GM04503 (cell line): Measurements from ENCODE around the gene CAMKK2.
A peak's percentile ranks its signal among the peaks of the same experiment; 100 is the strongest.
"Not testable (repeated sequence)": the region's sequence is repeated elsewhere in the genome, so short reads cannot be mapped to it uniquely, and the experiment has no call there.

ENCODE experiments used
- DNase-seq: peaks from one replicate; pipeline ENCODE4 v3.0.0-alpha.2; 2012; ENCODE audit warnings: low read depth

CAMKK2 gene

GRCh38 chr12:121223292-121224285 lies 72.9 kb downstream of the CAMKK2 start:
- DNase-seq = no peak

- no peak for DNase-seq
Observed at GRCh38 chr12:121222847-121223246, 73.7 kb downstream of the CAMKK2 start.

DNA sequence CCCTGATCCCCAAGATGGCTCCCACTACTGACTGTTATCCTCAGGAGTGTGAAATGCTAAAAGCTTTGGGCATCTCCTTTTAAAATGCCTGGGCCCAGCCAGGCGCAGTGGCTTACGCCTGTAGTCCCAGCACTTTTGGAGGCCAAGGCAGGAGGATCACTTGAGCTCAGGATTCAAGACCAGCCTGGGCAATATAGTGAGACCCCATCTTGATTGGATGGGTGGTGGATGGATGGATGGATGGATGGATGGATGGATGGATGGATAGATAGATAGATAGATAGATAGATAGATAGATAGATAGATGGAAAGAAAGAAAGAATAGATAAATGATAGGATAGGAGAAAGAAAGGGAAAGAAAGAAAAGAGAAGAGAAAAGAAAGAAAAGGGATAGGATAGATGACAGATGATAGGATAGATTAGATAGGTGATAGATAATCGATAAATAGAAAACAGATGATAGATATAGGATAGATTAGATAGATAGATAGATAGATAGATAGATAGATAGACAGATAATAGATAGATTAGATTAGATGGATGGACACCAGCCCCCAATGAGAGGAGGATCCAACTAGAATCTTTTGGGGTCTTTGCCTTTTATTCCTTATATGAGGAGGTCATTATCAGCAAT lies 77.0 kb downstream of the CAMKK2 start:
- no peak for DNase-seq

GRCh38 chr12:121218588-121219352 lies 77.7 kb downstream of the CAMKK2 start:
- no peak for DNase-seq

DNA sequence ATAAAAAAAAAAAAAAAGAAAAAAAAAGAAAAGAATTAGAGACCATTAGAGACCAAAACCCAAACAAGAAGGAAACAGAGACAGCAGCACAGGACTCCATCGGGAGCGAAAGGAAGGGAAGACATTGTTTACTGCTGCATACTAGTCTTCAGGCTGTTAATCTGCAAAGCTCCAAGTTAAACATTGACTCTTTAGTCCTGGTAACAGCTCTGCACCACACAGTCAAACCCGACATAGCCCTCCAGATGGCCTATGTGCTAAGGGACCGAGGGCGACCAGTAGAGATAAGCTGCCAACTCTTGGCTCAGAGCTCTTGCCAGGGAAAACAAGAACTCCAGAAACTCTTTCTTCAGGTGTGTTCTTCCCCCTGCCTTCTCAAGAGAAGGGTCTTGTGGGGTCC lies 78.7 kb downstream of the CAMKK2 start:
- no peak for DNase-seq

DNA sequence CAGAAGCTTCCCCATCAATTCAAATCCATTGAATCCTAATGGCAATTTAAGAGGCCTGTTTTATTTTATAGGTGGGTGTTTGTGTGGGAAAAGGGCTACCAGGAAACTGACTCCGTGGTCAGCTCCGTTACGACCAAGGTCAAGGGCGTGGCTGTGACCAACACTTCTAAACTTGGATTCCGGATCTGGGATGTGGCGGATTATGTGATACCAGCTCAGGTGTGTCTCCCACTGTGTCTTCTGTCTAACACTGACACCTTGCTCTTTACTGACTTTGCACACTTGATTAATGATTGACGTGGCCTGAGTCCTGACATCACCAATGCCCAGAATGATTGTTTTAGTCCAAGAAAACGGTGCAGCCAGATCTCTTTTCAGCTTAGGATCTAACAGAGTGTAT lies 79.4 kb downstream of the CAMKK2 start:
- no peak for DNase-seq

- DNase-seq = no peak
Observed at GRCh38 chr12:121216102-121216501, 80.4 kb downstream of the CAMKK2 start.

GRCh38 chr12:121214855-121215745 lies 81.4 kb downstream of the CAMKK2 start:
- DNase-seq = peak; percentile 93

DNA sequence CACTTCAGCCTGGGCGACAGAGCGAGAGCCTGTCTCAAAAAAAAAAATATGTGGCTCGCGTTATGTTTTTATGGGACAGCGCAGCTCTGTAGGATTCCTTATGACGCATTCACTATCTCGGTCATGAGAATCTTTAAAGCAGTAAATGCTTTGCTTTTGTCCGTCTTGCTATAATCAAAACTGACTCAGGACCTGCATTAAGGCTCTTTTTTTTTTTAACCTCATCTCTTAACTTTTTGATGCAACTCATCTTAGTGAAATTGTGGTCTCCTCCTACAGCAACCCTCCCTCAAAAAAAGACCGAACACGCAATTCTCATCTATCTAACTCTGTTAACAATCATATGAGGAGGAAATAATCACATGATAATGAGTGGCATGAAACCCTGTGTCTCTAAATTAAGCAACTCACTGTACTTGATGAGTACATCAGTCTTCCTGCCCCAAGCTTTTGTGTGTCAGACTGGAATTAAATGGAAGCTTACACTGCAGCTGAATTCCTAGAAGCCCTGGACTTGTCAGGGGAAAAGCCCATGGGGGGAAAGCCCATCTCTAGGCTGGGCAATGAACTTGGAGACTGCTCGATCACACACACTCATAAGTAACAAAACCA lies 82.2 kb downstream of the CAMKK2 start:
- DNase-seq = no peak

DNA sequence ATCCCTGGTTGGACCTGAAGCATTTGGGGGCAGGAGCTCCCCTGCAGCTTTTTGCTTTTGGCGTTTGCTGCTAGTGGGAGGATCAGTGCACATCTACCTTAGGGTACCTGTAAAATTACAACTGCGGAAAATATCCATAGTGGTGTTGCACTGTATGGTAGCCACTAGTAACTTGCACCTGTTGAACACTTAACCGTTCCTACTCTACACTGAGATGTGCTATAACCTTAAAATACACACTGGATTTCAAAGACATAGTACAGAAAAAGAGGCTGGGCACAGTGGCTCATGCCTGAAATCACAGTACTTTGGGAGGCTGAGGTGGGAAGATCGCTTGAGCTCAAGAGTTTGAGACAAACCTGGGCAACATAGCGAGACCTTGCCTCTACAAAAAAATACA lies 83.6 kb downstream of the CAMKK2 start:
- DNase-seq = no peak

DNA sequence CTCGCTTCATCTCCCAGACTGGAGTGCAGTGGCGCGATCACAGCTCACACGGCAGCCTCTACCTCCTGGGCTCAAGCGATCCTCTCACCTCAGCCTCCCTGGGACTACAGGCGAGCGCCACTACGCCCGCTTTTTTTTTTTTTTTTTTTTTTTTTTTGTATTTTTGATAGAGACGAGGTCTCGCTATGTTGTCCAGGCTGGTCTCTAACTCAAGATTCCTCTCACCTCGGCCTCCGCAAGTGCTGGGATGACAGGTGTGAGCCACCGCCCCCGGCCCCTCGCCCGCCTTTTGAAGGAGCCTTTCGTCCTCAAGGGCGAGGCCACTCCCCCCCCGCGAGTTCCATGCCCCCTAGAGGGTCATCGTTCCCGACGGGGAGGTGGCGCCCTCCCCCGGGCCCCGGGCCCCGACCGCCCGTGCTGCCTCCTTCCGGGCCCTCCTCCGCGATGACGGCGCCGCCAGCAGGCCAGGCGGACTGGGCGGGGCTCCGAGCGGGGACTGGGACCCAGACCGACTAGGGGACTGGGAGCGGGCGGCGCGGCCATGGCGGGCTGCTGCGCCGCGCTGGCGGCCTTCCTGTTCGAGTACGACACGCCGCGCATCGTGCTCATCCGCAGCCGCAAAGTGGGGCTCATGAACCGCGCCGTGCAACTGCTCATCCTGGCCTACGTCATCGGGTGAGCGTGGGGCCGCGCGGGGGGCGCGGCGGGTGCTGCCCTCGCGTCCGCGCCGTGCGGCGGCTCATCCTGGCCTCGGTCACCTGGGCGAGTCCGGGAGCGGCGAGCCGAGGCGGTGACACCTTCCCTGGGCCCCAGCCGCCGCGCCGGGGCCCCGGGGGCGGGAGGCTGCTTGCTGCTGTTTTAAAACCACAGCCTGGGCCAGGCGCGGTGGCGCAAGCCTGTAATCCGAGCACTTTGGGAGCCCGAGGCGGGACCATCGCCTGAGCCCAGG lies 86.6 kb downstream of the CAMKK2 start, which contains the start of gene P2RX4:
P2RX4 (plus strand) TSS at position 506 of the 949 bp plus-strand sequence; CDS start at position 542, 36 bp downstream.
- DNase-seq = peak; percentile 21

- DNase-seq = no peak
Observed at GRCh38 chr12:121209221-121209620, 87.3 kb downstream of the CAMKK2 start.

- DNase-seq = not testable (repeated sequence)
Observed at GRCh38 chr12:121208571-121208970, 87.9 kb downstream of the CAMKK2 start.

DNA sequence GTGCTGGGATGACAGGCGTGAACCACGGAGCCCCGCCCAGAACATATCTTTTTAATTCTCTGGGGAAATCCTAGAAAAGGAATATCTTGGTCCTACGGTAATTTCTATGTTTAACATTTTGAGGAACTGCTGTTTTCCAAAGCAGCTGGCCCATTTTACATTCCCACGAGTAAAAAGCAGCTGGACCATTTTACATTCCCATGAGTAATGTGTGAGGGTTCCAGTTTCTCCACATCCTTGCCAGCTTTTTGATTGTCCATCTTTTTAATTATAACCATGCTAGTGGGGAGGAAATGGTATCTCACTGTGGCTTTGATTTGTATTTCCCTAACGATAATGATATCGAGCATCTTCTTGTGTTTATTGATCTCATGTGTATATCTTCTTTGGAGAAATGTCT lies 91.0 kb downstream of the CAMKK2 start:
- no peak for DNase-seq

DNA sequence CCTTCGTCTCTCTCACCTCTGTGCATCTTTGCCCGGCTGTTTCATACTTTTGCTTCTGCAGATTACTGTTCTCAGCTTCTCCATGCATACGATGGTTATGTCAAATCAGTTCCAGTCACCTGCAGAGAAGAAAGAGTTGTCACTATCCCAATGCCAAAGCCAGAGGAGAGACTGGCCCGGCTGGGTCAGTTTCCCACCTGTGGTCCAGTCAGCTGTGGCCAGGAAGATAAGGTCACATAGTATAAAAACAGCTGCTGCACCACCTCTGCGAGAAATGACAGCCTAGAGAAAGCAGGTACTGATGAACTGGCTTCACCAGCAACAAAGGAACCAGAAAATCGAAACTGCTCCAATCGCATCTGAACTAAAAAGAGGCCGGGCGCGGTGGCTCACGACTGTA lies 93.0 kb downstream of the CAMKK2 start:
- no peak for DNase-seq

- no peak for DNase-seq
Observed at GRCh38 chr12:121202407-121203355, 93.8 kb downstream of the CAMKK2 start.

DNA sequence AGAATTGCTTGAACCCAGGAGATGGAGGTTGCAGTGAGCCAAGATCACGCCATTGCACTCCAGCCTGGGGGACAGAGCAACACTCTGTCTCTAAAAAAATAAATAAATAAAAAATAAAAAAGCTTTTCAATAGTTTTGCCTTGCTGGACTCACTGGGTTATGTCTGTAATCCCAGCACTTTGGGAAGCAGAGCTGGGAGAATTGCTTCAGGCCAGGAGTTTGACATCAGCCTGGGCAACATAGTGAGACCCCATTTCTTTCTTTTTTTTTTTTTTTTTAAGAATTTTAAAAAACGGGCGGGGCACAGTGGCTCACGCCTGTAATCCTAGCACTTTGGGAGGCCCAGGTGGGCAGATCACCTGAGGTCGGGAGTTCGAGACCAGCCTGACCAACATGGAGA lies 95.4 kb downstream of the CAMKK2 start:
- not testable (repeated sequence) for DNase-seq

DNA sequence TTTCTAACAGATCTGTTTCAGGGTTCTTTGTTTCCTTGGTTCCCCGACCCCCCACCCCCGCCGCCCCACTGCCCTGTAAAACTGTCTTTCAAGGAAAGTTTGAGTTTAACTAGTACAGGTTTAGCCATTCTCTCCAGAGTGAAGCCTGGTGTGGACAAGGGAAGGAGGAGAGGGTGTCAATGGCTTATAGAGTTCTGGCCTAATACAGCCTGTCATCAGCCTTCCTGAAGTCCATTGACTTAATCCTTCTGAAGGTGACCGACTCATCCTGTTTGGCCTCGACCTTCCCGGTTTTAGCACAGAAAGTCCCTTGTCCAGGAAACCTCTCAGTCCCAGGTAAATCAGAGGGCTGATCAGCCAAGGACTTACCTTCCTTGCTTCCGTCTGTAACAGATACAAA lies 97.6 kb downstream of the CAMKK2 start:
- DNase-seq = no peak

DNA sequence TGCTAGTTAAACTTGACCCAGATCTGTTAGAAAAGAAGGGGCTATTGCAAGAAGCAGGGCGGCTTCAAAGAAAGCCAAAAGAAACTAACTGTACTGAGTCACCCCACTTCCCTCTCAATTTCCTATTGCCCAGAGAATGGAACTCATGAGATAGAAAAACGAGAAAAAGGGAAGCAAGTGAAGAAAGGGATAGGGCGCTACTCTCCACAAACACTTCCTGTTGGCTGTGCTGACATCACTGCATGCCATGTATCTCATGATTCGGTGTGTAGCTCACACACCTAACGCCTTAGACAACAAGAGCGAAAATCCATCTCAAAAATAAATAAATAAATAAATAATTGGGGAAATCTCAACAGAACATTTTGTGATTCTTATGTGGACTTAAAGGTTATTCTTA lies 99.6 kb downstream of the CAMKK2 start:
- no peak for DNase-seq
